Kidney (tissue), 14 donors: Measurements from ENCODE around the gene LRBA. TPM values are rescaled to one million over a fixed set of nuclear protein-coding genes. Genes with fewer than 3 reads are reported as not detected.

Experiments used
- DNase-seq, 5 donors: peaks; one replicate each; pipeline ENCODE4 v3.0.0-alpha.2; 2013 to 2020
- FAIRE-seq: peaks from 2 replicates; lab custom pipeline; 2012; peaks lifted over from hg19 to GRCh38; lab: Jason Lieb, UNC
- H3K27ac ChIP-seq, 2 donors: one replicate each; pipeline ENCODE4 v1.7.0; 2013; ENCODE audit warnings: low read depth in 2 of 2, low read length in 2 of 2, inconsistent platforms in 1 of 2
- H3K27me3 ChIP-seq: one replicate; pipeline ENCODE4 v1.7.1; 2013; ENCODE audit warnings: low read length, inconsistent platforms; ENCODE audit not compliant: control insufficient read depth, insufficient read depth
- H3K36me3 ChIP-seq, 3 donors: one replicate each; pipeline versions ENCODE4 v1.7.0 to v1.7.1; 2013; ENCODE audit warnings: low read length in 3 of 3, control low read depth in 1 of 3, inconsistent platforms in 1 of 3; ENCODE audit not compliant: insufficient read depth in 3 of 3, control insufficient read depth in 2 of 3
- H3K4me1 ChIP-seq, 3 donors: one replicate each; pipeline versions ENCODE4 v1.7.0 to v1.7.1; 2013; ENCODE audit warnings: low read length in 3 of 3, inconsistent platforms in 1 of 3, low read depth in 1 of 3; ENCODE audit not compliant: control insufficient read depth in 2 of 3, insufficient read depth in 2 of 3
- H3K4me3 ChIP-seq, 3 donors: one replicate each; pipeline versions ENCODE4 v1.7.0 to v1.8.1; 2013; ENCODE audit warnings: low read length in 3 of 3, control low read depth in 1 of 3, inconsistent platforms in 1 of 3
- H3K9ac ChIP-seq, 3 donors: one replicate each; pipeline versions ENCODE4 v1.7.0 to v1.7.1; 2013; ENCODE audit warnings: low read length in 3 of 3, control low read depth in 1 of 3, inconsistent platforms in 1 of 3
- H3K9me3 ChIP-seq, 3 donors: one replicate each; pipeline versions ENCODE4 v1.7.0 to v1.7.1; 2013; ENCODE audit warnings: low read length in 3 of 3, control low read depth in 1 of 3, inconsistent platforms in 1 of 3; ENCODE audit not compliant: control insufficient read depth in 2 of 3, insufficient read depth in 1 of 3
- intact Hi-C: fragments of 100-400 bp; cut with DNase I; formaldehyde crosslinking; loops from one replicate; pipeline ENCODE4 v1.11.1; 2022
- polyA plus RNA-seq: library from polyadenylated mRNA; stranded (reverse); fragments of 350-450 nt; fragmentation: Illumina TruSeq; extraction: RNeasy Lipid Tissue Mini Kit (QIAGEN cat#74804); gene quantifications from one replicate; pipeline ENCODE4 v1.2.3, GENCODE V29; 2014; ENCODE audit warnings: low read depth, low replicate concordance; ENCODE audit not compliant: insufficient read depth
- total RNA-seq: library from RNA; stranded (reverse); fragmentation: NEBNext Ultra II Directional; extraction: Animal tissue kit (Norgen Biotek cat#: 25700); gene quantifications from one replicate; pipeline ENCODE4 v1.2.1, GENCODE V29; 2021
- TF ChIP-seq, protein P1 (sequence below): IDR thresholded peaks from 3 replicates; pipeline ENCODE4 v1.5.1; 2012; ENCODE audit warnings: mild to moderate bottlenecking, moderate library complexity, borderline replicate concordance; ENCODE audit not compliant: insufficient read depth; ENCODE audit errors: extremely low read depth
- donor health status: control.
- donor health status: control.
- donor health status: control.
- donor health status: control.
- donor health status: control.
- donor health status: DM: yes; HTN: yes; CAD: no.
- donor health status: Normal renal cell carcinoma (clear cell type).

LRBA gene
- total and polyA plus RNA-seq, 2 donors from 2014 or later, result 20.3 to 76.7 TPM

- Histone ChIP-seq H3K9ac (no peak overlapping the region), H3K27me3 (no peaks in the 10 kb centered on the region), H3K4me3 (no peak overlapping the region), H3K4me1 (peaks cover 0 to 8% (median 0%) of the 10 kb centered on the region in 3 donors), H3K36me3 (no peaks in the 10 kb centered on the region), H3K27ac (no peak overlapping the region), H3K9me3 (no peaks in the 10 kb centered on the region)
- FAIRE-seq, result no peak
- TF ChIP-seq, protein P1, sequence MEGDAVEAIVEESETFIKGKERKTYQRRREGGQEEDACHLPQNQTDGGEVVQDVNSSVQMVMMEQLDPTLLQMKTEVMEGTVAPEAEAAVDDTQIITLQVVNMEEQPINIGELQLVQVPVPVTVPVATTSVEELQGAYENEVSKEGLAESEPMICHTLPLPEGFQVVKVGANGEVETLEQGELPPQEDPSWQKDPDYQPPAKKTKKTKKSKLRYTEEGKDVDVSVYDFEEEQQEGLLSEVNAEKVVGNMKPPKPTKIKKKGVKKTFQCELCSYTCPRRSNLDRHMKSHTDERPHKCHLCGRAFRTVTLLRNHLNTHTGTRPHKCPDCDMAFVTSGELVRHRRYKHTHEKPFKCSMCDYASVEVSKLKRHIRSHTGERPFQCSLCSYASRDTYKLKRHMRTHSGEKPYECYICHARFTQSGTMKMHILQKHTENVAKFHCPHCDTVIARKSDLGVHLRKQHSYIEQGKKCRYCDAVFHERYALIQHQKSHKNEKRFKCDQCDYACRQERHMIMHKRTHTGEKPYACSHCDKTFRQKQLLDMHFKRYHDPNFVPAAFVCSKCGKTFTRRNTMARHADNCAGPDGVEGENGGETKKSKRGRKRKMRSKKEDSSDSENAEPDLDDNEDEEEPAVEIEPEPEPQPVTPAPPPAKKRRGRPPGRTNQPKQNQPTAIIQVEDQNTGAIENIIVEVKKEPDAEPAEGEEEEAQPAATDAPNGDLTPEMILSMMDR, result no peak
- DNase-seq, result peak in 3 of 5 donors; percentile 13 to 79 (median 56)
- intact Hi-C loops, result no loop called here
Observed at GRCh38 chr4:150337734-150338133, 677.4 kb downstream of the LRBA start.

- no peaks in the 10 kb centered on the region for H3K36me3 ChIP-seq
- intact Hi-C loops, result no loop called here
- peaks cover 0 to 8% (median 0%) of the 10 kb centered on the region in 3 donors for H3K4me1 ChIP-seq
- FAIRE-seq, result peak; percentile 35
- no peaks in the 10 kb centered on the region for H3K9me3 ChIP-seq
- no peaks in the 10 kb centered on the region for H3K27me3 ChIP-seq
- no peak overlapping the region for H3K9ac ChIP-seq
- TF ChIP-seq, protein P1, result no peak
- no peak overlapping the region for H3K4me3 ChIP-seq
- no peak overlapping the region for H3K27ac ChIP-seq
- DNase-seq, result no peak
Observed at GRCh38 chr4:150336676-150337412, 678.2 kb downstream of the LRBA start.

- H3K36me3 ChIP-seq, result no peaks in the 10 kb centered on the region
- H3K9me3 ChIP-seq, result no peaks in the 10 kb centered on the region
- peaks cover 0 to 8% (median 0%) of the 10 kb centered on the region in 3 donors for H3K4me1 ChIP-seq
- no peak overlapping the region for H3K27ac ChIP-seq
- TF ChIP-seq, protein P1, result no peak
- no peak overlapping the region for H3K9ac ChIP-seq
- H3K4me3 ChIP-seq, result no peak overlapping the region
- DNase-seq (no peak), FAIRE-seq (no peak)
- intact Hi-C loops, result no loop called here
- no peaks in the 10 kb centered on the region for H3K27me3 ChIP-seq
Observed at GRCh38 chr4:150332961-150333360, 682.1 kb downstream of the LRBA start.

DNA sequence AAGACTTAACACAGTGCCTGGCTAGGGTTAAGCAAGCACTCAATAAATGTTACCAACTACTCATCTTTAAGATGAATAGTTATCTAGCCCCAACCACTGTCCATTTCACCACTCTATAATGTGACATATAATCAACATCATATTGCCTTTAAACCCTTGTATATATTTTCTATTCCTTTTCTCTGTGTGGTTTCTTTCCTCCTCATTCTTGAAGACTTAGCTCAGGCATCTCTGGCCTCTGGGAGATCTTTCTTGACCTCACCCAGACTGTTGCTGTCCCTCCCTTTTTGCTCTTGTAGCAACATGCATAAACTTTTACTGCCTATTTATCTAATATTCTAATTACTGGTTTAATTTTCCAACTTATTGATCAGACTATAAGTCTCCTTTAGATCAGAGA lies 683.0 kb downstream of the LRBA start:
- intact Hi-C loops, result no loop called here
- Histone ChIP-seq H3K9me3 (no peaks in the 10 kb centered on the region), H3K9ac (no peak overlapping the region), H3K4me3 (no peak overlapping the region), H3K27ac (no peak overlapping the region), H3K27me3 (no peaks in the 10 kb centered on the region), H3K36me3 (no peaks in the 10 kb centered on the region), H3K4me1 (peaks cover 0 to 5% (median 0%) of the 10 kb centered on the region in 3 donors)
- FAIRE-seq (no peak), DNase-seq (no peak)
- TF ChIP-seq, protein P1, result no peak
